D341Med (cell line): Measurements from ENCODE around the gene TMEM269.
A peak's percentile ranks its signal among the peaks of the same experiment; 100 is the strongest.
"Not testable (repeated sequence)": the region's sequence is repeated elsewhere in the genome, so short reads cannot be mapped to it uniquely, and the experiment has no call there.

Experiments
- DNase-seq: peaks from one replicate; pipeline ENCODE4 v3.0.0; 2012; ENCODE audit warnings: low spot score

The TMEM269 gene

GRCh38 chr1:42748021-42748420, 36.8 kb upstream of the TMEM269 start:
- DNase-seq = no peak

- DNase-seq = no peak
Observed at GRCh38 chr1:42748461-42749410, 36.1 kb upstream of the TMEM269 start.

- DNase-seq = no peak
Observed at GRCh38 chr1:42750041-42750440, 34.8 kb upstream of the TMEM269 start.

- not testable (repeated sequence) for DNase-seq
Observed at GRCh38 chr1:42751511-42752070, 33.2 kb upstream of the TMEM269 start.

- no peak for DNase-seq
Observed at GRCh38 chr1:42752284-42752683, 32.5 kb upstream of the TMEM269 start.

- DNase-seq = no peak
Observed at GRCh38 chr1:42753070-42753469, 31.7 kb upstream of the TMEM269 start.

GRCh38 chr1:42756956-42757891, 27.6 kb upstream of the TMEM269 start:
- peak; percentile 69 for DNase-seq

- DNase-seq = no peak
Observed at GRCh38 chr1:42757892-42758275, 26.9 kb upstream of the TMEM269 start.

GRCh38 chr1:42758641-42759040, 26.1 kb upstream of the TMEM269 start:
- DNase-seq = no peak

- no peak for DNase-seq
Observed at GRCh38 chr1:42759114-42759513, 25.7 kb upstream of the TMEM269 start.

GRCh38 chr1:42761567-42761966, 23.2 kb upstream of the TMEM269 start:
- no peak for DNase-seq

GRCh38 chr1:42762269-42762668, 22.5 kb upstream of the TMEM269 start:
- DNase-seq = no peak

- no peak for DNase-seq
Observed at GRCh38 chr1:42765269-42765668, 19.5 kb upstream of the TMEM269 start.

GRCh38 chr1:42765832-42766740, 18.7 kb upstream of the TMEM269 start:
- peak; percentile 74 for DNase-seq

GRCh38 chr1:42766741-42767509, 17.9 kb upstream of the TMEM269 start, which contains the start of the genes C1orf50 and P3H1:
C1orf50 (plus strand) TSS chr1:42767249; CDS start chr1:42767312, 63 bp downstream.
P3H1 (minus strand) TSS chr1:42767028; CDS start chr1:42766971, 57 bp downstream.
- peak; percentile 94 for DNase-seq

- no peak for DNase-seq
Observed at GRCh38 chr1:42767510-42768000, 17.2 kb upstream of the TMEM269 start.

- DNase-seq = no peak
Observed at GRCh38 chr1:42768172-42768571, 16.6 kb upstream of the TMEM269 start.

- no peak for DNase-seq
Observed at GRCh38 chr1:42769811-42770210, 15.0 kb upstream of the TMEM269 start.

- no peak for DNase-seq
Observed at GRCh38 chr1:42773420-42773819, 11.4 kb upstream of the TMEM269 start.

- DNase-seq = no peak
Observed at GRCh38 chr1:42774928-42775526, 9.8 kb upstream of the TMEM269 start.
